ELF-1 (cell line): ENCODE measurements around the gene NRIP1.
"Not testable (repeated sequence)": the region's sequence is repeated elsewhere in the genome, so short reads cannot be mapped to it uniquely, and the experiment has no call there.

Source experiments
- DNase-seq: peaks from one replicate; pipeline ENCODE4 v3.0.0-alpha.2; 2016; ENCODE audit warnings: low read depth, low spot score

Gene NRIP1

DNA sequence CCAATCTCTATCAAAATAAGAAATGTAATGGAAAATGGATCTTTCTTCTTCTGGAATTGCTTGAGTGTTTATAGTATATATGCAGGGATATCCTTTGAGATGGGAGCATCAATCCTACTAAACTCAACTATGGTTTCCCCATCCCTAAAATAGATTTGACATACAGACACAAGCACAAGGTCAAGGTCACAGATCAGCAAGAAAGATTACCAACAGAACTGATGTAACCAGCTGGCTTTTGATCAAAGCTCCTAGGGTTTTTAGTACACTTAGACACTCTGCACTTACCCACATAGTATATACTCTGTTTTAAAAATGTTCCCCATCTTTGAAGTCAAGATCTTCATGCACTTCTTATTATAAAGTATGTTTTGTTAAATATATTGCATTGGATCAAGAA, 85.5 kb downstream of the NRIP1 start:
- DNase-seq, result no peak

DNA sequence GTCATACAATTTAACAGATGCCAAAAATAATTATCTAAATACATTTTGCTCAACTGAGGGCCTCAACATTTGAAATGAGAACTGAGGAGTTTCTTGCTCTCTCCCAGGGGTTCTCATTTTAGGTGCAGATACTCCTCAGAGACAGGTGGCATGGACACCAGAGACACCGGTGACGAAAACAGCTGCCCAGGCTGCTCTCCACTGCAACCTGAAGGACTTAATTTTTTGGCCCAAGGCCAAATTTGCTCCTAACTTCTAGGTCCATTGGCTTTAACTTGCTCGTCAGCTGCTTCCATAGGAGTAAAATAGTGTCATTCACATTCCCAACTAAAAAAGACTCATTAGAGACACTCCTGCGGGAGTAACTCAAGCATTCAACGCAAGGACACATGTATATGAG, 87.0 kb downstream of the NRIP1 start:
- no peak for DNase-seq

DNA sequence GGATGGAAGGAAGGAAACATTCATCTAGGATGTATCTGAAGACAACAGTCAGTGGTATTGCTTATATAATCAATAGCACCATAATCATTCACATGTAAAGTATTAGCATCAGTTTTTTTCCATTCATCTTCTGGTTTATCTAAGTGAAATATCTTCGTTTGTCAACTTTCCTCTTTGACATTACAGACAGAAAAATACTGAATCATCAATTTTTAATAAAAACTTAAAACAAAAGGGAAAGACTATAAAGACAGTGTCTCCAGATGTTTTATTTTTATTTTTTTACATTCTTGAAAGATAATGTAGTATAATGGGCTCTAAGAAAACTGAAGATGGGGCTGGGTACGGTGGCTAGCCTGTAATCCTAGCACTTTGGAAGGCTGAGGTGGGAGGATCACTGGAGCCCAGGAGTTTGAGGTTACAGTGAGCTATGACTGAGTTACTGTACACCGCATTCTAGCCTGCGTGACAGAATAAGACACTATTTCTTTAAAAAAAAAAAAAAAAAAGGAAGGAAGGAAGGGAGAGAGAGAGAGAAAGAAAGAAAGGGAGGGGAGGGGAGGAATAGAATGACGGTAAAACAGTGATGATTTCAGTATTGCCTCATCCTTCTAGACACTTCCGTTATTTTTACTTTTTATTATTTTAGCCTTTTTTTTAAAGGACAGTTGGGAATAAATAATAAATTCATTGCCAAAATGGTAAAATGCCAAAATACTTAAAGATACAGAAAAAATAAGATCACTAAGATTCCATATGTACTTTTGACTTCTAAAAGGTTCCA, 89.5 kb downstream of the NRIP1 start:
- no peak for DNase-seq

DNA sequence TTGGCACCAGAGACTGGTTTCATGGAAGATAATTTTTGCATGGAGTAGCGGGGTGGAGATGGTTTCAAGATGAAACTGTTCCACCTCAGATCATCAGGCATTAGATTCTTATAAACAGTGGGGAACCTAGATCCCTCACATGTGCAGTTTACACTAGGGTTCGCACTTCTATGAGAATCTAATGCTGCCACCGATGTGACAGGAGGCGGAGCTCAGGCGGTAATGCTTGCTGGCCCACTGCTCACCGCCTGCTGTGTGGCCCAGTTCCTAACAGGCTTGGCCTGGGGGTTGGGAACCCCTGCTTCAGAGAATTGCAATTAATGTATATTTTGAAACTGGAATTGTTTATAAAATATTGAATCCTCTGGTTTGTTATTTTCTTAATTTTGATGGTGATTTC, 92.1 kb downstream of the NRIP1 start:
- no peak for DNase-seq

DNA sequence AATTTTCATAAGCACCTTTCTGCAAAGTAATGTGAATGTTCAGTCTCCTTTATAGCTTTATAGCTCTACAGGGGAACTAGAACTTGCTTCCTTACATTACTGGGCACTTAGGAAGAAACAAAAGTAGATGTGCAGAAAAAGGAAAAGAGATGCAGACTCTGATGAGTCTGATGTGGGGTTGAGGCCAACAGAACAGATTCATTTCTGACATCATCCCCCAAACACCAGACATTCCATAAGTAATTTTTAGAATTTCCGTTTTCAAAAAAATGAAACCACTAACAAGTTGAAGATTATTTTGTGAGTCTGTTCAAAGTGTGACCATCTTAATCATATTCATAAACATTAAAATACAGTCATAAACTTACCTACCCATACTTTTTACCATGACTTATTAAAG, 96.0 kb downstream of the NRIP1 start:
- DNase-seq, result no peak

DNA sequence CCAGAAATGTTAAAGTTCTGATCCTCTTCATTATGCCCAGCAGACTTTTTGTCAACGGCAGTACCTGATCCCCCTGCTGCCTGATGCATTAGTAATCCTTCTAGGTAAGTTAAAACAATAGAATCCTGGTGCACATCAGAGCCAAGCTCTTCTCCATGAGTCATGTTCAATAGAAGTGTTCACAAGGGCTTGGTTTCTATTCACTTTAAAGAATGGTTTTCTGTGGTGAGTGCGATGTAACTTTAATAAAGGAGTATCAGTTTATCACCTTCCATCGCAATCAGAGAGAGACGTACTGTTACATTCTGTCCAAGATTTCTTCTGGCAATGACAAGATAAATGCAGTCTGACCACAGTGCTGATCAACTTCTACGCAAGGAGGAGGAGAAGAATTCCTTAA, 96.8 kb downstream of the NRIP1 start:
- no peak for DNase-seq

DNA sequence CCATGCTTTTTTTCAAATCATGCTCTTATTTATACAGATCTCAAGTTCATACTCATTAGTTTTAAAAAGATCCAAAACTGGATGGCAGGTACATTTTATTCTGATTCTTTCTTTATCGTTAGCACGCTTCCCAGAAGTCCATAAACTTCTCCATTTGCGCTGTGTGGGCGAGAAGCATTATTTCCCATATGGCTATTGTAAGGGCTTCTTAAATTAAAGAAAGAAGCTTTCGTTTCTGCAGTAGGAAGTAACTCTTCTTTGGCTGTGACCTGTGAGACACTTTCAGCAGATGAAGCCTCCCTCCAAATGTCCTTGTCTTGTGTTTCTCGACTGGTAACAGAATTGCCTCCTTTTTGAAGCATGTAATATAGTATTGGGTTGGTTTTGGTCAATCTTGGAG, 100.2 kb downstream of the NRIP1 start:
- no peak for DNase-seq

DNA sequence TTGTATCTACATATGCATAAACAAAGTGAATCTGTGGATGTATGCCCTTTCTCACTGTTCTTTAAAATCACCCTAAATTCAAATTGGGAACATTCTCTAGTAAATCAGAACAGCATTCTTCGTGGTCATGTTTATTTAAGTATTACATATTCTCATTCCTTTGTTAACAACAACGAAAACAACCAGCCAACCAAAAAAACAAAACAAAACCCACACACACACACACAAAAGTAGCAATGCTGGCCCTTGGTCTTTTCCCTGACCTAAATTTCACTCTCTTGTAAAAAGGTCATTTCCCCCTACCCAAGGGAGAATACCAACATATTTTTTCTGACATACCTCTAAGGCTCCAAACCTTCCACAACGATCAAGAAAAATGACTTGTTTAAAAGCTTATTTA, 102.6 kb downstream of the NRIP1 start:
- no peak for DNase-seq

DNA sequence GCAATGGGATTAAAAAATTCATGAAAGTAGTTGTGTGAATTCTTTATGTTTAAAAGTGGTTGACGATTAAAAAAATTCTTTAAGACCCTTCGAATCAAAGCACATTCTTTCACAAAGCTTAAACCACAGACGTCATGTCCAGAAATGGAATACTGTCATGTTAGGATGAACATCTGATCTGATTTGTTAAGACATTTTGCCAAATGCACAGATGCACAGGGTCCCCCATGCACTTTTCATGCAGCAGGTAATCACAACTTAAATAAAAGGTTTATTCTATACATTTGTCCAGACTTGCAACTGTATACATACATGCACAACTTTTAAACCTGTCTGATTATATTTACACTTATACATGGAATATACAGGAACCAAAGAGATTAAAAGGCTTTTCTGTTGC, 103.3 kb downstream of the NRIP1 start:
- no peak for DNase-seq

DNA sequence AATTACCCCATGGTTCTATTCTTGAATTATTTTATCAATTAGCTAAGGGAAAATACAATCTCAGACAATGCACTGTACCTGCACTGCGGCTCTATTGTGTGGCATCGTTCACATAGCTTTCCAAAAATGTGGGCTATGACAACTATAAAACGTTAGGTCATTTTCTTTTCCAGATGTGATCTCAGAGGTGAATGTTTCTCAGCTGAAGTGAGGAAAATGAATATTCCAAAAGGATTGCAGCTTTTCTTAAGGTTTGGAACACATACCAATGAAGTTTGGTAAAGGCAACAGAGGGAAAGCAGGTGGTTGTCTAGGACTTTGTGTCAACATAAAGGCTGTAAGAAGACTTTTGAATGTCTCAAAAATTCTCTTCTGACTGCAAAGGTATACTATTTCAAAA, 105.5 kb downstream of the NRIP1 start:
- DNase-seq, result no peak

DNA sequence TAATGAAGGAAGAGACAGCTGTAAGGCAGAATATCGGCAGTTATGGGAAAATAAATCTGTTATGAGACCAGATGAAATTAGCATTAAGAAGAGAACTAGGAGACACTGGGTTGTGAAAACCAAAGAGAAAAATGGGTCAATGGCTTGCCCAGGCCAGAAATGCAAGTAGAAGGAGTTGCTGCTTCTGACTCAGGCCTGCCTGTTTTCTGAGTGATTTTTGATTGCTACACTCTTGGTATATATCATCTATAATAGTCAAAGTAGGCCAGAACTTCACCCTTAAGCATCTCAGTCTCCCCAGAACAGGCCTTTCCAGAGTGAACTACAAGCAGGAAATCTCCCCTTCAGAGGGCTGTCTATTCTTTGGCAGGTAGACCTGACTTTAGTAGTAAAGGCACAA, 107.0 kb downstream of the NRIP1 start:
- no peak for DNase-seq

DNA sequence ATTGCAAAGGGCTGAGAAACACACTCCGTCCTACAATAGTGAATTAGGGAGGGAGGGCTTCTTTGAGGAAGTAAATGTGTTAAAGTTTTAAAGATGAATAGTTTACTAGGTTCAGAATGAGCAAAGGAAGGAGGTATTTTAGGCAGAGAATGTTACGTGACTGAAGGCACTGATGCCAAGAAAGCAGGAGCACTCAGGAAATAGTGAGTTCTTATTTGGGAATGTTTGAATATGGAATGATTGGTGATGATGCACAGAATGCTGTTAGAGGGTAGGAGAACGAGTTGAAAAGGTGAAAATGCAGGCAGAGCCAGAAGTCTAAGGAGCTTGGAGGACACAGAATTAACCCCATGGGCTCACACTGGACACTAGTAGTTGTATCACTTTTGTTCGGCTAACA, 108.0 kb downstream of the NRIP1 start:
- DNase-seq, result no peak

DNA sequence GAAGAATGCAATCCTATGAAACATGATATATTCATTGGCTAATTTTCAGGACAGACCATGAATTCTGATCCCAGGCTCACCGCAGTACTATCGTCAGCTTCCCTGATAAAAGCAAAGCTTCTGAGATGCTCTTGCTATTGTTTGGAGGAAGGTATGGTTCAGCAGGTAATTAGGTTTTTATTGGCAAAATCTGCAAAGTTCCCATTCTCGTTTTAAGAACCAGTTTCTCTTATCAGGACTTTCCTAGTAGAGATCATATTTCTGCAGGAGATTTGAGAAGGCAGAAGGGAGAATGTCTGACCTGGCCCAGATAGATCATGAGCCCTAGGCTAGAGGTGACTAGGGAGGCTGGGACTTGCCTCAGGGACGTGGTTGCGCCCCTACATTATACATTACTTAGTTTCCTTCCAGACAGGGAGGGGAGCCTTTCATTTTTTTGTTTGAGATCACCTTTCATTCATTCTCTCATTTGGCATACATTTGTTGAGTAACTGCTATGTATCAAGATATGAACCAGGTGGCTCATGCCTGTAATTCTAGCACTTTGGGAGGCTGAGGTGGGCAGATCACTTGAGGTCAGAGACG, 108.8 kb downstream of the NRIP1 start:
- no peak for DNase-seq

DNA sequence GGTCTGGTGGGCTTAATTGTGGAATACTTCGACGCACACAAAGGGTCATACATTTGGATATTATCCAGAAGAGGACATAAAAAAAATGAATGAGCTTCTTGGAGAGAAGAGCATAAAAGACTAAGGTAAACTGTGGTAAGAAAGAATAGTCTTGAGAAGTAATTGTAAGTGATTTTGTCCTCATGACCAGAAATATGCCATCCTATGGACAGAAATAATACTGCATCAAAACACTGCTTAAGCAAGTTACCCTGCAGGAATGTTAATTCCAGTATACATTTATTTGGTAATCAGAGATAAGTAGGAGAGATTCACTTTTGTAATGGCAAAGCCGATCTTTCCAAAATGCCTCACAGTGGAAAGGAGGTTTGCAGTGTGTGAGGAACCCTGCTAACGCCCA, 111.9 kb downstream of the NRIP1 start:
- DNase-seq, result no peak

DNA sequence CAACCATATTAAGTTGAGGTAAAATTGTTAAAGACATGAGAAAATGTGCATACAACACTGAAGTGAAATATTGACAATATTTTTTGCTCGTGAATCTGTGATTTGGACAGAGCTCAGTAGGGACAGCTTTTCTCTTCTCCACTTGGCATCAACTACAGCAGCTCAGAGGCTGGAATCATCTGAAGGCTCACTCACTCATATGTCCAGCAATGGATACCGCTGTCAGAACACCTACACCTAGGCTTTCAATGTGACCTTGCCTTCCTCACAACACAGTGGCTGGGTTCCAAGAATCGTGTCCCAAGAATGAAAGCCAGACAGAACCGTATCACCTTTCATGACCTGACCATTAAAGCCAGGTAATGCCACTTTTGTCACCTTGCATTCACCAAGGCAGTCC, 115.2 kb downstream of the NRIP1 start:
- DNase-seq, result no peak

DNA sequence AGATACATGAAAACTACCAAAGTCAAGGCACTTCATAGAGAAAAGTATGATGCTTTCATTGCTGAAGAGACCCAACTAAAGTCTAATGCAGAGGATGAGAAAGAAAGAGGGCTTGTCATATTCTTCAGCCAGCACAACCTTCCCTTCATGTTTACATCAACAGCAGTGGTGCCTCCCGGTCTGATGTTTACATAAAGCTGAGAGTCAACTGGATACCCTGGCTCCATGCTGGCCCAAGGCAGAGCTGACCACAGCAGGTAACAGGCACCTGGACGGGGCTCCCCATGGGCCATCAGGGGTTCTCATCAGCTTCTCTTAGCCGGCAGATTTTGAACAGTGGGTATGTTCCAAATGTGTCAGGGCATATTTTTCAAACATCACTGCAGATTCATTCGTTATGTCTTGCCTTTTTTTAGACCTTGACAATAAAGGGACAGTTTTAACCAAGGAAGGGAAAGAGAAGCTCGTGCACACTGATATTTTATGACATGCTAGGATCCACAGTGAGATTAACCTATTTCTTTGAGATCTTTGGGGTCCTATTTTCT, 117.1 kb downstream of the NRIP1 start:
- DNase-seq, result peak; percentile 25

DNA sequence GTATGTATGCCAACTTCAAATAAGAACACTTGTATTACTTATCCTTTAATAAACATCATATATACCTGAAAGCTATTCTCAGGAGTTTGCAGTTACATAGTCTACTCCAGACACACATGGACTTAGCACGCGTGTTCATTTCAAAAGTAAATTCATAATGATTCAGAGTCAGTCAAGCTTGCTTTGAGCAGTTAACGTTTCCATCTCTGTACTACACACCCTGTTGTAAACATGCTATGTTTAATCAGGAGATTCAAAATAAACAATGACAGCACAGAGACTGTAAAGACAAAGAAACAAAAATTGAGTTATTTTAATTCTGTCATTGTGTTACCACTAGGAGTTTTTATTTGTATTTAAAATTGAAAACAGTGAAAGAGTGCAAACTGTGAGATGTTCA, 119.6 kb downstream of the NRIP1 start:
- DNase-seq, result no peak

DNA sequence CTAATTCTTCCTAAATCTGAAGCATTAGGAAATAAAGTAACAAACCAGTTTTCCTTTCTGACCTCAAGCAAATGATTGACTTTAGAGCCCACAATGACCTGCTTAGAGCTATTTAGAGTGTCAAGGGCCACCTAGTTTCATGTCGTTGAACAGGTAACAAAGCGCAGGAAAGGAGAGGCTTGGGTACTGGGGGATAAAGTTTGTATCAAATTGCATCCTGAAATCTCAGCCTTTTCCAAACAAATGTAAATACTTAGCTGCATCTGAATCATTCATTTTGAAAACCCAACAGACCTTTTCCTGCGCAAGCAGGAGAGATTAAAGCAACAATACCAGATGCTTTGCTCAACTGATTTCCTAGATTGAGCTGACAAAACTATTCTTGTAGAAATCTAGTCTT, 121.2 kb downstream of the NRIP1 start:
- no peak for DNase-seq

DNA sequence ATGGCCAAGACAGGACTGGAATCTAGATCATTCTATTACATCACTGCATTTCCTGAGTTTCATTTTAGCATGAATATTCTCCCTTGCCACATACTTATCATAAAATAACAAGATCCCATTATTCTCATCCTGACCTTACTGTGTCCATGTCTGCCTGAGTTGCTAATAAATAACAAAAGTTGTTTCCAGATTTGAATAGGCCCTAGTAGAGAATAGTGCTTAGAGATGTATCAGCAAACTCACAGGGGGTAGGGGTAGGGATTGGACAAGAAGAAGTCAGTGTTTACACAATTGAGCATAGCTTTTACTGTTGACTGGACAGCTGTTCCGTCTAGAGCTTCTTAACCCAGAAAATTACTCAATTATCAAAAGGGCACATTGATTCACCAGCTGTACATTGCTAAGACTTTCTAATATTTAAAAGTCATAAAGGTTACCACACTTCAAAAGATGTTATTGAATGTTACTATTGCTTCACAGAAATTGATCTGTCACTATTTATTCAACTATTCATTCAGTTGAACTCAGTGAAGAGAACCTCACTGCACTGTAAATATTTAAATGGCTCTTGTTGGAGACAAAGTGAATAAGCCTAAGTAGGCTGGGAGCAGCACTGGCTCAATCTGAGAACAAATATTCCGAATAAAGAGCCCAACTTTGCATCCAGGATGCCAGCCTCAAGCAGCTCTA, 121.9 kb downstream of the NRIP1 start:
- DNase-seq, result no peak

DNA sequence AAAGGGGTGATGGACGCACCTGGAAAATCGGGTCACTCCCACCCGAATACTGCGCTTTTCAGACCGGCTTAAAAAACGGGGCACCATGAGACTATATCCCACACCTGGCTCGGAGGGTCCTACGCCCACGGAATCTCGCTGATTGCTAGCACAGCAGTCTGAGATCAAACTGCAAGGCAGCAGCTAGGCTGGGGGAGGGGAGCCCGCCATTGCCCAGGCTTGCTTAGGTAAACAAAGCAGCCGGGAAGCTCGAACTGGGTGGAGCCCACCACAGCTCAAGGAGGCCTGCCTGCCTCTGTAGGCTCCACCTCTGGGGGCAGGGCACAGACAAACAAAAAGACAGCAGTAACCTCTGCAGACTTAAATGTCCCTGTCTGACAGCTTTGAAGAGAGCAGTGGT, 137.5 kb downstream of the NRIP1 start:
- DNase-seq, result not testable (repeated sequence)

DNA sequence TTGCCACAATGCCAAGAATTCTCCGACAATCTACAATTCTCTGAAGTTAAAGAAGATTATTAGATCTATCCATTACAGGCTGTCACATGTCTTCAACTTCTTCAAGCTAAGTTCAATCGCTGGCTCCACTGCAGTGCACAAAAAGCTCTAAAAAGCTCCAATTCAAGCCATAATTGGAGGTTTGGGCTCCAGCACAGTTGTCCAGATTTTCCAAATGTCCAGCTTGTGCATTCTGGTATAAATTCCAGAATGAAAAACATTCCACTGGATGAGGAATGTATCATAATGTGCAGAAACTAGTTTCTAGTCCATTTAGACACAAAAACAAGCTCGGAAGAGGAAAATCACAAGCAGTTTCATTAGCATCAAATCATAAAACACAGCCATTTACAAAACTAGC, 138.6 kb downstream of the NRIP1 start:
- no peak for DNase-seq

DNA sequence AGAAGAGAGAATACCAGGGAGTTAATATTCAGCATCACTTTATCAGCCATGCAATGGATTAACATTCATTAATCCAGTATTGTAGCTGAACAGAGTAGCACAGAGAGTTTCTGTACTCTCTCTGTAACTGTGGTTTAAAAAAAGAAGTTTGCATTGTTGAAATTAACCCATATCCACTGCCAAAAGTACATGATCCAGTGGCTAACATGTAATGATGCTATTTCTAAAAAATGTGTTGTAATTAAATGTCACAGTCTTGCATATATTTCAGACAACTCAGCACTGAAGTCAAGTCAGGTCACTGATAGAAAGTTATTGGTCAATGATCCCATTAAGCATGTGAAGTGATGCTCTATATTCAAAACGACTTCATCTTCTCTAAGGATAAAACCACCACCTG, 141.3 kb downstream of the NRIP1 start:
- DNase-seq, result no peak

DNA sequence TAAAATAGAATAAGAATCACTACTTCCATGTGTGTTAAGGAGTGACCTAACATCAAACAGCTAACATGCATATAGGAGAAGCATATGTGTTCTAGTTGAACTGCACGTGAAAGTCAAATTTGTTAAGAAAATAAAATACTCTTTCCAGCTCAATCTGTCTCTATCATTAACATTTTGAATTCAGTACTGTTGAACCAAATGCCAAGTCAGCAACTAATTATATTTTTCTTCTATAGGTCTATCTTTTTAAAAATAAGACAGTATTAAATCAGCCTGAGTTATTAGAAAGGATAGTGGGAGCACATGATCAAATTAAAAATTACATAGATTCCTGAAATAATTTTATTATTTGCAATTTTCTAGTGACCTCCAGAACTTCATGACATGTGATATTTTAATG, 141.8 kb downstream of the NRIP1 start:
- DNase-seq, result no peak
